Stimulated activated CD8-positive, alpha-beta memory T cell treated with anti-CD3 and anti-CD28 coated beads, Interleukin-2, amount 100 ng/mL, for 1 hour (primary cell): ENCODE measurements around the gene SLC7A1.

Source experiments
- DNase-seq, 2 donors: peaks; one replicate each; pipeline ENCODE4 v3.0.0-alpha.2; 2020; ENCODE audit warnings: low read depth in 2 of 2

Gene SLC7A1

GRCh38 chr13:29489650-29490560, 105.6 kb downstream of the SLC7A1 start:
- DNase-seq: no peak

- DNase-seq: no peak
Measured at GRCh38 chr13:29487466-29488454, 107.7 kb downstream of the SLC7A1 start.

- no peak for DNase-seq
Measured at GRCh38 chr13:29486551-29486950, 108.9 kb downstream of the SLC7A1 start.

- DNase-seq: no peak
Measured at GRCh38 chr13:29484796-29485195, 110.7 kb downstream of the SLC7A1 start.

GRCh38 chr13:29484236-29484635, 111.3 kb downstream of the SLC7A1 start:
- no peak for DNase-seq

- DNase-seq: no peak
Measured at GRCh38 chr13:29483623-29484022, 111.9 kb downstream of the SLC7A1 start.

- no peak for DNase-seq
Measured at GRCh38 chr13:29483211-29483610, 112.3 kb downstream of the SLC7A1 start.

- DNase-seq: no peak
Measured at GRCh38 chr13:29482504-29482903, 113.0 kb downstream of the SLC7A1 start.

- no peak for DNase-seq
Measured at GRCh38 chr13:29481603-29482002, 113.9 kb downstream of the SLC7A1 start.

- DNase-seq: no peak
Measured at GRCh38 chr13:29480893-29481525, 114.5 kb downstream of the SLC7A1 start.

- no peak for DNase-seq
Measured at GRCh38 chr13:29479716-29480492, 115.6 kb downstream of the SLC7A1 start.

GRCh38 chr13:29476046-29476445, 119.4 kb downstream of the SLC7A1 start:
- DNase-seq: no peak

GRCh38 chr13:29474991-29475390, 120.5 kb downstream of the SLC7A1 start:
- no peak for DNase-seq

- no peak for DNase-seq
Measured at GRCh38 chr13:29473166-29473565, 122.3 kb downstream of the SLC7A1 start.

GRCh38 chr13:29472332-29472961, 123.0 kb downstream of the SLC7A1 start:
- DNase-seq: no peak

GRCh38 chr13:29471551-29471950, 123.9 kb downstream of the SLC7A1 start:
- no peak for DNase-seq

- no peak for DNase-seq
Measured at GRCh38 chr13:29465741-29466293, 129.7 kb downstream of the SLC7A1 start.

GRCh38 chr13:29464105-29464679, 131.3 kb downstream of the SLC7A1 start:
- no peak for DNase-seq

- DNase-seq: no peak
Measured at GRCh38 chr13:29459813-29460355, 135.6 kb downstream of the SLC7A1 start.
